H1 (cell line): ENCODE measurements around the gene ATP6V0D1. TPM values are rescaled to one million over a fixed set of nuclear protein-coding genes. Genes with fewer than 3 reads are reported as not detected.

ENCODE experiments used
- CTCF ChIA-PET: fragments of 300-600 bp; sonication (Branson Sonifier 250); formaldehyde crosslinking; loops from one replicate; lab custom pipeline; 2021; ENCODE audit not compliant: partially characterized antibody; lab: Charles Lee
- POLR2A ChIA-PET: fragments of 300-600 bp; sonication (Branson Sonifier 250); formaldehyde crosslinking; loops from one replicate; lab custom pipeline; 2021; ENCODE audit warnings: inconsistent platforms; ENCODE audit not compliant: partially characterized antibody; lab: Charles Lee
- DNase-seq, 2 experiments: peaks; one replicate each; pipeline versions ENCODE4 v3.0.0 to v3.0.0-alpha.2; 2010 to 2022; ENCODE audit warnings: low spot score in 2 of 2, low read depth in 1 of 2, mixed read lengths in 1 of 2
- FAIRE-seq: peaks from 2 replicates; lab custom pipeline; 2011; peaks lifted over from hg19 to GRCh38; lab: Jason Lieb, UNC
- H2AFZ ChIP-seq: 2 replicates; pipeline ENCODE4 v1.8.1; 2012; ENCODE audit warnings: low read length, inconsistent platforms
- H2AK5ac ChIP-seq: 2 replicates; pipeline ENCODE4 v1.6.1; 2013; ENCODE audit warnings: low read depth, low read length
- H2BK120ac ChIP-seq: replicated peaks from 2 replicates; pipeline ENCODE3; 2013; ENCODE audit warnings: low read depth, low read length, inconsistent platforms
- H2BK12ac ChIP-seq: 2 replicates; pipeline ENCODE4 v1.6.1; 2013; ENCODE audit warnings: low read depth, low read length
- H2BK15ac ChIP-seq: 2 replicates; pipeline ENCODE4 v1.6.1; 2013; ENCODE audit warnings: low read length
- H2BK20ac ChIP-seq: 2 replicates; pipeline ENCODE4 v1.6.1; 2013; ENCODE audit warnings: low read length
- H2BK5ac ChIP-seq: 2 replicates; pipeline ENCODE4 v1.6.1; 2013; ENCODE audit warnings: low read depth, low read length
- H3K14ac ChIP-seq: 2 replicates; pipeline ENCODE4 v1.6.1; 2013; ENCODE audit warnings: inconsistent platforms; ENCODE audit not compliant: insufficient read length
- H3K18ac ChIP-seq: 2 replicates; pipeline ENCODE4 v1.6.1; 2013; ENCODE audit warnings: low read length; ENCODE audit errors: extremely low read depth
- H3K23ac ChIP-seq: 2 replicates; pipeline ENCODE4 v1.6.1; 2013; ENCODE audit warnings: inconsistent platforms; ENCODE audit not compliant: insufficient read length
- H3K23me2 ChIP-seq: 2 replicates; pipeline ENCODE4 v1.6.1; 2013; ENCODE audit warnings: low read depth, low read length
- H3K27ac ChIP-seq: 2 replicates; pipeline ENCODE4 v1.6.1; 2011; ENCODE audit warnings: low read depth, low read length, inconsistent platforms
- H3K27me3 ChIP-seq, 4 experiments: replicated peaks in 1 of 4; 1 replicate in 1 of 4; 2 replicates in 3 of 4; pipeline versions ENCODE4 v1.6.1 to v1.8.1; 2011 to 2013; ENCODE audit warnings: low read length in 3 of 4, mild to moderate bottlenecking in 3 of 4, inconsistent platforms in 2 of 4, mixed read lengths in 2 of 4, moderate library complexity in 1 of 4; ENCODE audit not compliant: control insufficient read depth in 3 of 4, insufficient read depth in 3 of 4; ENCODE audit errors: extremely low read depth in 1 of 4
- H3K36me3 ChIP-seq, 4 experiments: 2 replicates each; pipeline versions ENCODE4 v1.6.1 to v1.8.1; 2011 to 2013; ENCODE audit warnings: mild to moderate bottlenecking in 4 of 4, low read length in 3 of 4, moderate library complexity in 2 of 4, control low read depth in 1 of 4, inconsistent platforms in 1 of 4; ENCODE audit not compliant: insufficient read depth in 4 of 4, control insufficient read depth in 2 of 4
- H3K4ac ChIP-seq: replicated peaks from 2 replicates; pipeline ENCODE3; 2013; ENCODE audit warnings: low read length, low read depth, mixed read lengths, inconsistent platforms; ENCODE audit not compliant: insufficient read length
- H3K4me1 ChIP-seq, 4 experiments: replicated peaks in 1 of 4; 1 replicate in 1 of 4; 2 replicates in 3 of 4; pipeline versions ENCODE4 v1.6.1 to v1.8.1; 2011 to 2013; ENCODE audit warnings: low read length in 3 of 4, inconsistent platforms in 2 of 4, mixed read lengths in 1 of 4; ENCODE audit not compliant: insufficient read depth in 4 of 4, control insufficient read depth in 3 of 4
- H3K4me2 ChIP-seq, 2 experiments: 2 replicates each; pipeline versions ENCODE4 v1.6.1 to v1.8.1; 2011 to 2013; ENCODE audit warnings: low read depth in 2 of 2, low read length in 2 of 2, control low read depth in 1 of 2, inconsistent platforms in 1 of 2, mild to moderate bottlenecking in 1 of 2; ENCODE audit not compliant: insufficient read depth in 1 of 2
- H3K4me3 ChIP-seq, 4 experiments: fragments of 200-600, 300-600 bp in 1 of 4; sonication (generic), shearing (Covaris generic), sonication (Bioruptor Twin) in 1 of 4; 2 replicates each; pipeline versions ENCODE4 v1.5.1 to v1.8.1; 2011 to 2016; ENCODE audit warnings: low read length in 4 of 4, low read depth in 3 of 4, control low read depth in 2 of 4, inconsistent platforms in 2 of 4, mild to moderate bottlenecking in 2 of 4, mixed read lengths in 1 of 4, moderate library complexity in 1 of 4; ENCODE audit not compliant: insufficient read depth in 2 of 4; ENCODE audit errors: extremely low read depth in 1 of 4
- H3K56ac ChIP-seq: replicated peaks from 2 replicates; pipeline ENCODE3; 2013; ENCODE audit warnings: low read depth, mild to moderate bottlenecking, mixed read lengths, low read length, inconsistent platforms; ENCODE audit not compliant: insufficient read length
- H3K79me1 ChIP-seq: 2 replicates; pipeline ENCODE4 v1.6.1; 2013; ENCODE audit warnings: low read depth, low read length, control low read depth
- H3K79me2 ChIP-seq, 2 experiments: 2 replicates each; pipeline versions ENCODE4 v1.6.1 to v1.8.1; 2012 to 2013; ENCODE audit warnings: low read length in 2 of 2, mild to moderate bottlenecking in 2 of 2, inconsistent platforms in 1 of 2; ENCODE audit not compliant: insufficient read depth in 2 of 2, control insufficient read depth in 1 of 2
- H3K9ac ChIP-seq, 4 experiments: replicated peaks in 1 of 4; 1 replicate in 1 of 4; 2 replicates in 3 of 4; pipeline versions ENCODE4 v1.6.1 to v1.8.1; 2011 to 2013; ENCODE audit warnings: low read depth in 3 of 4, low read length in 3 of 4, control low read depth in 2 of 4, mild to moderate bottlenecking in 2 of 4, moderate library complexity in 2 of 4, inconsistent platforms in 1 of 4; ENCODE audit errors: extremely low read depth in 1 of 4
- H3K9me3 ChIP-seq, 2 experiments: 2 replicates each; pipeline versions ENCODE4 v1.6.1 to v1.8.1; 2012 to 2013; ENCODE audit warnings: mild to moderate bottlenecking in 2 of 2, moderate library complexity in 2 of 2, control low read depth in 1 of 2, inconsistent platforms in 1 of 2, low read depth in 1 of 2, low read length in 1 of 2, mixed read lengths in 1 of 2; ENCODE audit not compliant: insufficient read depth in 2 of 2
- H4K20me1 ChIP-seq, 2 experiments: replicated peaks in 1 of 2; 2 replicates each; pipeline versions ENCODE3 to v1.8.1; 2011 to 2013; ENCODE audit warnings: inconsistent platforms in 2 of 2, low read length in 2 of 2, mild to moderate bottlenecking in 1 of 2; ENCODE audit not compliant: insufficient read depth in 2 of 2, control insufficient read depth in 1 of 2
- H4K5ac ChIP-seq: 2 replicates; pipeline ENCODE4 v1.6.1; 2013; ENCODE audit warnings: low read length, low read depth, mixed read lengths, inconsistent platforms; ENCODE audit not compliant: insufficient read length
- H4K8ac ChIP-seq: 2 replicates; pipeline ENCODE4 v1.8.0; 2013; ENCODE audit warnings: mild to moderate bottlenecking, moderate library complexity, low read length, inconsistent platforms; ENCODE audit not compliant: insufficient read depth; ENCODE audit errors: extremely low read depth
- H4K91ac ChIP-seq: replicated peaks from 2 replicates; pipeline ENCODE3; 2013; ENCODE audit warnings: low read length, mixed read lengths, inconsistent platforms; ENCODE audit not compliant: insufficient read length
- BACH1 ChIP-seq: IDR thresholded peaks from 2 replicates; pipeline ENCODE4 v1.6.1; 2012; ENCODE audit warnings: low read length, improper control_type of control experiment
- WGBS, 2 experiments: shearing (Covaris generic) in 1 of 2; methylation state at CpG; one replicate each; pipeline versions ENCODE4 v1.1.6 to v1.1.7; 2013 to 2015; ENCODE audit warnings: low lambda C conversion rate in 2 of 2, mixed read lengths in 2 of 2, inconsistent platforms in 1 of 2, low coverage in 1 of 2, missing lambda C conversion rate in 1 of 2; ENCODE audit not compliant: insufficient replicate concordance in 2 of 2, insufficient coverage in 1 of 2, insufficient read length in 1 of 2; ENCODE audit errors: extremely low coverage in 1 of 2, missing lambda C conversion rate in 1 of 2; 5-methylcytosine and 5-hydroxymethylcytosine counted together
- polyA plus RNA-seq, 7 experiments: library from polyadenylated mRNA; depleted of rRNA in 3 of 7; stranded (reverse) in 5 of 7; unstranded in 2 of 7; fragments of >200 nt in 5 of 7; fragments of 200-250 nt in 2 of 7; gene quantifications; 1 replicate in 5 of 7; 2 replicates in 1 of 7; 4 replicates in 1 of 7; pipeline versions ENCODE4 v1.2.1 to v1.2.3, GENCODE V29; 2011 to 2013; ENCODE audit warnings: missing spikeins in 2 of 7, mixed read lengths in 2 of 7
- total RNA-seq: library from RNA; stranded (reverse); fragmentation: NEBNext Ultra II Directional; extraction: Animal tissue kit (Norgen Biotek cat#: 25700); gene quantifications from 2 replicates; pipeline ENCODE4 v1.2.1, GENCODE V29; 2021

ATP6V0D1 gene
- total and polyA plus RNA-seq, 2 of the 8 experiments (the other 6 are each of a cell fraction or from before 2014, with no cell fraction given) = 47.3 to 134 TPM

DNA sequence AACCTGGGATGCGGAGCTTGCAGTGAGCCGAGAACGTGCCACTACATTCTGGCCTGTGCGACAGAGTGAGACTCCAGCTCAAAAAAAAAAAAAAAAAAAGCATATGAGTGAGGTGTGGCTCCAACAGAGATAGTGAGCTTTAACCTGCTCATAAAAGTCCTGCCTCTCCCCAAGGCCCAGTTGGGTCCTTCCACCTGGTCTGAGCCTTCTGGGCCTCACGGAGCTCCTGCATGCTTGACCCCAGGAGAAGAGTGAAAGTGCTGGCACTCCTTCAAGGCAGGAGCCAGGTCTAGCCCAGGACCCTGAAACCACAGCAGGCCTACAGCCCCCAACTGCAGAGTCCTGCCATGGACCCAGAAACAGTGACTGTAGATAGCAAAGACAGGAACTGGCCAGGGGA is 32.4 kb downstream of the ATP6V0D1 start:
- WGBS, 2 experiments = 93% methylated on average over 5 of the region's 5 CpGs; no CpG with 5 or more reads in 1 of the 2 experiments
- Histone ChIP-seq H2BK20ac (no peak overlapping the region), H2BK120ac (no peak overlapping the region), H4K20me1 (peaks cover 2 to 3% of the 10 kb centered on the region in 2 experiments), H3K4me1 (peaks cover 0 to 8% (median 4%) of the 10 kb centered on the region in 4 experiments; a peak in 5 of 7 replicates), H2BK15ac (no peak overlapping the region), H3K27ac (no peak overlapping the region), H3K23me2 (no peaks in the 10 kb centered on the region), H3K9ac (no peak overlapping the region), H3K4me2 (no peak overlapping the region), H3K18ac (no peak overlapping the region), H3K23ac (no peak overlapping the region), H4K91ac (no peak overlapping the region), H2BK5ac (no peak overlapping the region), H4K8ac (no peak overlapping the region), H4K5ac (no peak overlapping the region), H3K14ac (no peak overlapping the region), H3K27me3 (no peaks in the 10 kb centered on the region), H3K4me3 (no peak overlapping the region), H2BK12ac (no peak overlapping the region), H3K79me1 (no peaks in the 10 kb centered on the region; the same call in none of the 2 replicates), H3K36me3 (peaks cover 0 to 5% (median 0%) of the 10 kb centered on the region in 4 experiments; a peak in 1 of 8 replicates), H3K9me3 (peaks cover 0 to 4% of the 10 kb centered on the region in 2 experiments; a peak in 1 of 4 replicates), H2AK5ac (no peak overlapping the region), H3K79me2 (no peaks in the 10 kb centered on the region), H3K56ac (no peak overlapping the region), H2AFZ (no peak overlapping the region), H3K4ac (no peak overlapping the region)
- TF ChIP-seq BACH1 = no peak
- ChIA-PET CTCF (interaction anchor here (0.6 to 28.6 kb wide), 9 partner anchors 5 to 643 kb away, joined by 3 to 683 read pairs (median 5); partner anchors contain the start of genes HSD11B2 and ZDHHC1), POLR2A (interaction anchor here (1.2 to 8.5 kb wide), 2 partner anchors 15 to 38 kb away, joined by 3 to 67 read pairs; partner anchors contain the start of gene HSD11B2)
- FAIRE-seq (no peak), DNase-seq (no peak)
